NCI-H524 (cell line): ENCODE results near the gene DHRS7C.

Source experiments
- DNase-seq, 2 experiments: peaks; one replicate each; lab custom pipeline; 2025; lab: John Stamatoyannopoulos, UW

The DHRS7C gene, protein sequence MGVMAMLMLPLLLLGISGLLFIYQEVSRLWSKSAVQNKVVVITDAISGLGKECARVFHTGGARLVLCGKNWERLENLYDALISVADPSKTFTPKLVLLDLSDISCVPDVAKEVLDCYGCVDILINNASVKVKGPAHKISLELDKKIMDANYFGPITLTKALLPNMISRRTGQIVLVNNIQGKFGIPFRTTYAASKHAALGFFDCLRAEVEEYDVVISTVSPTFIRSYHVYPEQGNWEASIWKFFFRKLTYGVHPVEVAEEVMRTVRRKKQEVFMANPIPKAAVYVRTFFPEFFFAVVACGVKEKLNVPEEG

GRCh38 chr17:9790889-9791876, at the start of gene DHRS7C:
TSS of gene DHRS7C (minus strand) at chr17:9791592. CDS start at chr17:9791284, 308 bp downstream.
- DNase-seq, result peak; percentile 2 to 47

DNA sequence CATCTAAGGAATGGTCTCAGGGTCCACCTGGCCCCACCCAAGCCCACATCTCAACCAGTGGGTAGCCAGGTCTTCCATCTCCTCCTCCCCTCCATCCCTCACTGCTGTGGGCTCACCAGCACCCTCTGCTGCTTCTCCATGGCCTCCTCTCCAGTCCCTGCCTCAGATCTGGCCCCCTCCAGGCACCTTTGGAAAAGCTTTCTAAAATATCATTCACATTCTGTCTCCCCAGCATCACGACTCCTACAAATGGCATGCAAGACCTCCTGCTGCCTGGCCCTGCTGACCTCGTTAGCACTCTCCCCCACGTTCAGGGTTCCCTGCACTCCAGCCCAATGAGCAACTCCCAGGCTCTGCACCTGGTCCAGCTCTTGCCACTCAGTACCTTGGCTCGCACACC, 48.0 kb upstream of the DHRS7C start:
- DNase-seq, result no peak

- no peak for DNase-seq
These were observed 46.4 kb upstream of the DHRS7C start for GRCh38 chr17:9837551-9838471.

GRCh38 chr17:9833922-9834321, 42.5 kb upstream of the DHRS7C start:
- DNase-seq, result peak in 1 of 2 experiments; percentile 27

DNA sequence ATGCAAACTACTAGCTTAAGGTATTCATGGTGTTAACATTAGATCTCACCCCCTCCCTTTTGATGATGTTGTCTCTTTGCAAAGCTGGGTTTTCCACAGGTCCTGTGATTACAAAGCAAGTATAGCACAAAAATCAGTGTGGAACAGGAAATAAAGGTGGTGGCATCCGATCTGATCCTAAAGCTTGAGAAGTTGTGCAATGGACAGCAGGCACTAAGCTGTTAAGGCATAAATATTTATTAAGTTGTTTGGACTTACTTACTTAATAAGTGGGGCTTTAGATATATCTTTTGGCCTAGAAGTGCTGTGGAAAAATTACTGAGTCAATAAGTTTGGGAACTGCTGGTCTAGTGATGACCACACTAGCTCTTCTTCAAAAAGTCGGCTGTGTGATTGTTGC, 39.3 kb upstream of the DHRS7C start:
- no peak for DNase-seq

GRCh38 chr17:9829343-9829742, 38.0 kb upstream of the DHRS7C start:
- no peak for DNase-seq

DNA sequence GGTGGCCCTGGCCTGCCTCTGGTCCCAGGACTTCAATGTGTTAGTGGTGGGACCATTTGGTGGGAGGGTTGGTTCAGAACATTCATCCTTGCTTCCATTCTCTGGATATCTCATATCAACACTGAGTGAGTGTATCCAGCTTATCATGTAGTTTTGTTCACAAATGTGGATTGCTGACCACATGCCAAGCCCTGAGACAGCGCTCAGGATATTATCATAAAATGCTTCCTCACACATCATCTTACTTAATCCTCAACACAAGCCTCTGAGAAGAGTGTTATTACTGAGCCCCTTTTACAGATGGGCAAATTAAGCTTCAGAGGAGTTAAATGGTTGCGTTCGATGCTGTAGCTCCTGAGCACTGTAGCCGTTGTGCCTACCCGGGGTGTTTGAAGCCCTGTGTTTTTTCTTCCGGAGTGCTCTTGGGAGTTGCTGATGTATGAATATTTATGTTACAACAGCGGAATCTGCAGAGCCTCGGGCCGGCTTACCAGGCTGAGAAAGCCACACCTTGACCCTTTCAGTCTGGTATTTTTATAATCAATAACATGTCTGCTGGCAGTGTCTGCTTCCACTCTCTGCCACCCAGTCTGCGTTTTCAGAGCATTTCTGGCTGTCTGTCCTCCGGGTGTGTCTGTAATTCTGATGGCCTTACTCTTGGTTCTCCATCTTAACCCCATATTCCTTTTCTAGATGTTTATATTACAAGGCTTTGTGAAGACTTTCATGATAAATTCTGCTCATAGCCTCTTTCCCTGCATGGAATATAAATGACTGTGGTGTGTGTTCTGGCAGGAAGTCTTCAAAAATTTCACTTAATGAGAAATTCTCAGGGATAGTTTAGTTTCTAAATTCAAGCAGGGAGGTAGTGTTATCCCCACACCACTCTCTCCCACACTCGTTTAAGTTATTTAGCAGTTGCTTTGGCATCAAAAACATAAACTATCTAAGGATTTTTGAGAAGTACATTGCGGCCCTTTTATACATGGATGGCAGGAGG, 37.2 kb upstream of the DHRS7C start:
- DNase-seq, result no peak

GRCh38 chr17:9825641-9826150, 34.3 kb upstream of the DHRS7C start, which contains the start of gene GLP2R:
TSS of gene GLP2R (plus strand) at chr17:9825924. CDS start at chr17:9826064, 140 bp downstream.
- DNase-seq, result no peak

- no peak for DNase-seq
These were observed 33.5 kb upstream of the DHRS7C start for GRCh38 chr17:9824797-9825338.

DNA sequence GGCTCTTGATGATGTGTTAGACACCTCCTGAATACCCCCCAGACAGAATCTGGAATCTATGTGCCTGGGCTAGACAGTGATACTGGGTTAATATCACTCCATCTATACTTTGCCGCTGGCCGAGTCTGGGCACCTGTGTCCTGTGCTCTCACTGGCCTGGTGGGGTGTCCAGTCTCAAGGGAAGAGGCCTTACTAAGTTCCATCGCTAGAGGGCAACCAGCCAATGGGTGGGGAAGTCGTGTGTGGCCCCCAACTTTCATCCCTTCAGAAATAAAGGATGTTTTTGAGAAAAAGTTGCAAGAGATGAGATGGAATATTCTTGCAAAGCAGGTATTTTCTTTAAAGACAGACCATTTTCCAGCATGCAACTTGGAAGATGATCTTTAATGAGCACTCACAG, 32.7 kb upstream of the DHRS7C start:
- DNase-seq, result no peak

- DNase-seq, result peak; percentile 99
These were observed 30.5 kb upstream of the DHRS7C start, which contains the start of gene GSG1L2 for GRCh38 chr17:9821921-9822320. TSS of gene GSG1L2 (minus strand) at chr17:9822079. CDS start at chr17:9822071, 8 bp downstream.

GRCh38 chr17:9820448-9820847, 29.1 kb upstream of the DHRS7C start:
- DNase-seq, result no peak

DNA sequence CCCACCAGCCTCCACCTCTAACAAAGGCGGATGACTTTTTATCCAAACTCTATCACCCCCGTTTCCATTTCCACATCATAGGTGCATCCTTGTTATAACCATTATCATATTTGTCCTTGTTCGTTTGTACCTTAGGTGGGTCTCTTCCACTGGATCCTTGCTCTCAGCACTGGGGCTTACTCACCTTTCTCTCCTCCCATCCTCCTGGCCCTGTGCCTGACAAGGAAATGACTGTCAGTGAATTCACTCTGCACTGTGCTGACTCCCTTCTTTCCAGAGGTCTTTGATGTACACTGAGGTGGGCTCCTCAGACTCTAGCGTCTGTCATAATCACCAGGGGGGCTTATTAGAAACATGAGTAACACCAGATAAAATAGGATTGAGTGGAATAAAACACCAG, 27.4 kb upstream of the DHRS7C start:
- peak; percentile 15 to 65 for DNase-seq

GRCh38 chr17:9817086-9817485, 25.7 kb upstream of the DHRS7C start:
- peak; percentile 51 to 82 for DNase-seq

GRCh38 chr17:9816472-9816871, 25.1 kb upstream of the DHRS7C start:
- no peak for DNase-seq

DNA sequence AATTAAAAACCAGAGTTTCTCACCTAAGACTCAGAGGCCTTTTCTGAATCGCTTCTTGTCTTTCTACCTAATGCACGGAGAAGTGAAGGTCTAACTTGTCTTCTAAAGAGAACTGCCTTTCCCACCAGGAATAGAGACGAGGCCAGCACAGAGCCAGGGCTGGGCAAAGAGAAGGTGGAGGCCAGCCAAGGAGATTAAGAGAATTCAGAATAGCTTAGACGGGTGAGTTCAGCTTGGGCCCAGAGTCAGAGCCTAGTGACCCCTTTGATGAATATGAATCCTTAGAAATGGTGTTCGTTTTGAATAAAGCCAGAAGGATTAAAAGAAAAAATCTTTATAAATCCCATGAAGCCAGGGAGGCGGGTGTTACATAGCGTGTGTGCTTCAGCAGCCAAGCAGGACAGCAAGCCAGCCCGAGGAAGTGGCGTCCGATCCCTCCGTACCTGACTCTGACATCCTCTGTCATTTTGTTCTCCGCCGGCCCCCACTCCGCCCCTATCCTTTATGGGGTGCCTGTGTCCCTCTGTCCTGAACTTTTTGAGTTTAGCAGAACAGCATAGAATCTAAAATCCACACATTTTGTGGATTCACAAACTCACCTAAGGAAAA, 23.0 kb upstream of the DHRS7C start:
- DNase-seq, result no peak

GRCh38 chr17:9813166-9813565, 21.8 kb upstream of the DHRS7C start:
- DNase-seq, result no peak

- no peak for DNase-seq
These were observed 20.1 kb upstream of the DHRS7C start for GRCh38 chr17:9811537-9811936.

- no peak for DNase-seq
These were observed 19.7 kb upstream of the DHRS7C start for GRCh38 chr17:9811086-9811485.
